Pancreas (tissue), 10 donors: ENCODE results near the gene ZGPAT. TPM values are rescaled to one million over a fixed set of nuclear protein-coding genes. Genes with fewer than 3 reads are reported as not detected.

ENCODE experiments used
- ATAC-seq, 4 donors: fragments of 200-7000 bp; cut with Tn5 transposase; one replicate each; pipeline versions ENCODE4 v1.8.0 to v1.9.1; 2020; ENCODE audit warnings: mild to moderate bottlenecking in 4 of 4, moderate library complexity in 4 of 4
- DNase-seq, 6 donors: peaks; one replicate each; pipeline ENCODE4 v3.0.0-alpha.2; 2020
- FAIRE-seq: peaks from 2 replicates; lab custom pipeline; 2012; peaks lifted over from hg19 to GRCh38; lab: Jason Lieb, UNC
- H3K27ac ChIP-seq, 4 donors: fragments of 200-600 bp; sonication (generic); 1 replicate in 3 of 4; 2 replicates in 1 of 4; pipeline versions ENCODE4 v1.5.0 to v1.8.0; 2020
- H3K27me3 ChIP-seq, 4 donors: fragments of 200-600 bp; one replicate each; pipeline ENCODE4 v1.8.0; 2021
- H3K36me3 ChIP-seq, 3 donors: fragments of 200-600 bp; sonication (generic) in 1 of 3; one replicate each; pipeline versions ENCODE4 v1.5.0 to v1.8.0; 2020 to 2021
- H3K4me1 ChIP-seq, 3 donors: fragments of 200-600 bp; one replicate each; pipeline ENCODE4 v1.8.0; 2021
- H3K4me3 ChIP-seq, 4 donors: fragments of 200-600 bp; sonication (generic) in 2 of 4; one replicate each; pipeline versions ENCODE4 v1.5.0 to v1.8.0; 2020 to 2021
- H3K9me3 ChIP-seq, 4 donors: fragments of 200-600 bp; one replicate each; pipeline ENCODE4 v1.8.0; 2021
- CTCF ChIP-seq, 4 donors: fragments of 200-600 bp; sonication (generic) in 3 of 4; IDR thresholded peaks; one replicate each; pipeline versions ENCODE4 v1.5.0 to v1.8.0; 2021; ENCODE audit warnings: antibody characterized with exemption in 4 of 4
- WGBS, 2 donors: extraction: QIAGEN DNeasy Blood & Tissue Kit; methylation state at CpG; one replicate each; pipeline ENCODE4 v1.1.7; 2013; 5-methylcytosine and 5-hydroxymethylcytosine counted together
- intact Hi-C, 3 donors: fragments of 100-400 bp; cut with DNase I; formaldehyde crosslinking; loops; one replicate each; pipeline versions ENCODE4 v1.11.1 to v1.14.2; 2022
- polyA plus RNA-seq, 2 donors: library from polyadenylated mRNA; stranded (reverse); fragments of 200-250 nt; gene quantifications; one replicate each; pipeline ENCODE4 v1.2.3, GENCODE V29; 2013
- total RNA-seq, 6 donors: library from RNA; stranded (reverse); fragmentation: NEBNext Ultra II Directional in 4 of 6; extraction: Animal tissue kit (Norgen Biotek cat#: 25700) in 4 of 6; gene quantifications; one replicate each; pipeline versions ENCODE4 v1.2.1 to v1.2.4, GENCODE V29; 2021 to 2023
- donor health status: healthy with polysubstance abuse.
- donor health status: DM: no; HTN: no; CAD: no; lungs with moderate emphysema.
- donor health status: DM: no; HTN: no; CAD: no.
- donor health status: control.
- donor health status: control.
- donor health status: Bipolar disorder and iron deficiency.
- donor health status: DM: yes; HTN: yes; CAD: no.
- donor health status: DM: no; HTN: no; CAD: no.
- donor health status: DM: no; HTN: no; CAD: no.
- donor health status: DM: yes; HTN: yes; CAD: no.

ZGPAT gene
- total and polyA plus RNA-seq, 8 donors = 9.3 to 61.6 (median 12.3) TPM

GRCh38 chr20:63742381-63743024 is 34.7 kb downstream of the ZGPAT start:
- DNase-seq = peak in 4 of 6 donors; percentile 25 to 81 (median 56)
- H3K4me3 ChIP-seq = no peak overlapping the region
- intact Hi-C loops = no loop called here
- no peak for FAIRE-seq
- H3K27ac ChIP-seq = no peak overlapping the region
- peaks cover 12 to 21% (median 15%) of the 10 kb centered on the region in 3 donors for H3K4me1 ChIP-seq
- TF ChIP-seq CTCF (IDR thresholded peaks at IDR 0.05) = no peak
- no peak for ATAC-seq
- no peaks in the 10 kb centered on the region for H3K9me3 ChIP-seq
- WGBS, 2 donors = 85 to 88% methylated on average over 27 to 37 of the region's 37 CpGs
- no peaks in the 10 kb centered on the region for H3K27me3 ChIP-seq
- H3K36me3 ChIP-seq = peaks cover 0 to 11% (median 6%) of the 10 kb centered on the region in 3 donors

DNA sequence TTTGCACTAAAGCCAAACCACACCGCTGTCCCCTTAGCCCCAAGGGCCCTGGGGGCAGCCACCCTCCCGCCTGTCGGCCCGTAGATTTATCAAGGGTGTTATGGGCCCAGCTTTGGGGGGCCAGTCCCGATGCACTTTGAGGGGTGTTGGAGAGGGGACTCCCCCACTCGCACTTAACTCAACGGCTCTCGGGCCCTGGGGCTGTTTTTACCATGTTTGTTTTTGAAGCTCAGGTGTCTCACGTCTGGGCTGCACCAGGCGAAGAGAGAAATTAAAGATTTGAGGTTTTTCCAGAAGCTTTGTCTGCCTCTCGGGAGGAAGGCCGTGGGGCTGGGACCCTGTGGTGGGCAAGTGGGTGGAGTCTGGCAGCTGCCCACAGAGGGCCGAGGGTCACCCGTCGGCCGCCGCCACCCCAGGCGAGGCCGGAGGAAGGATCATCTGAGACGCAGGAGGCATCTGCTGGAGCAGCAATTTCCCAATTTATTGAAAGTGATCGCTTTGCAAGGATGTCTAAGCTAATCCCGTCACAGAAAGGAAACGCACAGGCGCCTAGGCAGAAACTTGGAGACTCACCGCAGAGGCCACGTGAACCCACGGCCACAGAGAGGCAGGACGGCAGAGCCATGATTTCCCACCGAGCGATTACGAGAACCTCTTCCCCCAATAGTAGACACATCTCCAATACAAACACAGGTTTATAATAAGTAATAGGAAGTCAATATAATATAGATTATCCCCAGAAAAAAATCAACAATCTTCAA is 35.6 kb downstream of the ZGPAT start:
- Histone ChIP-seq H3K27me3 (no peaks in the 10 kb centered on the region), H3K27ac (no peak overlapping the region), H3K4me1 (peaks cover 8 to 14% (median 10%) of the 10 kb centered on the region in 3 donors), H3K36me3 (peaks cover 0 to 11% (median 6%) of the 10 kb centered on the region in 3 donors), H3K4me3 (no peak overlapping the region), H3K9me3 (no peaks in the 10 kb centered on the region)
- TF ChIP-seq CTCF (IDR thresholded peaks at IDR 0.05) = no peak
- WGBS, 2 donors = 89 to 91% methylated on average over 31 of the region's 31 CpGs
- intact Hi-C loops = no loop called here
- peak in 2 of 6 donors; percentile 32 to 70 for DNase-seq
- ATAC-seq = no peak
- FAIRE-seq = no peak

- peaks cover 0 to 11% (median 6%) of the 10 kb centered on the region in 3 donors for H3K36me3 ChIP-seq
- ATAC-seq (no peak), DNase-seq (no peak), FAIRE-seq (no peak)
- H3K4me3 ChIP-seq = no peak overlapping the region
- WGBS, 2 donors = 69 to 74% methylated on average over 4 of the region's 4 CpGs
- H3K27me3 ChIP-seq = no peaks in the 10 kb centered on the region
- no peaks in the 10 kb centered on the region for H3K9me3 ChIP-seq
- no peak for TF ChIP-seq CTCF (IDR thresholded peaks at IDR 0.05)
- intact Hi-C loops = no loop called here
- H3K27ac ChIP-seq = no peak overlapping the region
- H3K4me1 ChIP-seq = peaks cover 4 to 10% (median 6%) of the 10 kb centered on the region in 3 donors
Measured at GRCh38 chr20:63744158-63744557, 36.3 kb downstream of the ZGPAT start.

GRCh38 chr20:63744574-63745423 is 37.0 kb downstream of the ZGPAT start:
- TF ChIP-seq CTCF (IDR thresholded peaks at IDR 0.05) = no peak
- 77 to 80% methylated on average over 25 of the region's 25 CpGs for WGBS, 2 donors
- H3K4me3 ChIP-seq = no peak overlapping the region
- peak in 1 of 6 donors; percentile 31 for DNase-seq
- ATAC-seq = no peak
- no peak overlapping the region for H3K27ac ChIP-seq
- peaks cover 4 to 10% (median 6%) of the 10 kb centered on the region in 3 donors for H3K4me1 ChIP-seq
- no peaks in the 10 kb centered on the region for H3K9me3 ChIP-seq
- peaks cover 0 to 11% (median 6%) of the 10 kb centered on the region in 3 donors for H3K36me3 ChIP-seq
- no peaks in the 10 kb centered on the region for H3K27me3 ChIP-seq
- no peak for FAIRE-seq
- intact Hi-C loops = no loop called here
